GM18907 (cell line): ENCODE measurements around the gene PSPH.
"Not testable (repeated sequence)": the region's sequence is repeated elsewhere in the genome, so short reads cannot be mapped to it uniquely, and the experiment has no call there.

Experiments
- ATAC-seq: cut with Tn5 transposase; IDR thresholded peaks from one replicate; pipeline ENCODE4 v1.9.1; 2021; ENCODE audit warnings: mild to moderate bottlenecking, moderate library complexity; ENCODE audit not compliant: unreplicated experiment

PSPH gene

DNA sequence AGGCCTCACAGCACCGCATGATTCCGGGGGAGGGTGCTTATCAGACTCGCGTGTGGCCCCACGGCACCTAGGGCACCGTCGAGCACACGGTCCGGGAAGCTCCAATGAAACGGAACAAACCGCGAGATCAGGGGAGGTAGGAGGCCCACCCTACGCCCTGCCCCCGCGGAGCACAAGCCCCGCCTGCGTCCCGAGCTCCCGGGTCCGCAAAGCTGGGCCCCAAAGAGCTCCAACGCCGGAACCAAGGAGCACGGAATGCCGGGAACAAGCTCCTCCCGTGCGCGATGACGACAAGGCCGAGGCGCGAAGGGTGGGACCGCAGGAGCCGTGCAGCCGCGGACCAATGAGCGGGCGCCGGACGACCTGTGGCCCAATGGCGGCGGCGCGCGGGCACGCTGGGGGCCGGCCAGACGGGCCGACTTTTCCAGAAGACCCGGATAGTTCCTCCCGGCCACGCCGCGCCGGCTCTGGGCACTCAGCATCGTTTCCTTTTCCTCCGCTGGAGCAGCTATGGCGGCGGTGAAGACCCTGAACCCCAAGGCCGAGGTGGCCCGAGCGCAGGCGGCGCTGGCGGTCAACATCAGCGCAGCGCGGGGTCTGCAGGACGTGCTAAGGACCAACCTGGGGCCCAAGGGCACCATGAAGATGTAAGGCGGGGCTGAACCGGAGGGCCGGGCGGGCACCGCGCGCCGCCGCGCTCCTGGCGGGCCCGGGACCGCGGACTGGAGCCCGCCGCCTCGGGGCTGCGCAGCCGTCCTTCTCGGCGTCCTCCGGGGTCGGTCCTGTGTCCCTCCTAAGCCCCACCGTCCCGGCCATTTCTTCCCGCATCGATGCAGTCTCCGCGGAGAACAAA, at the start of gene PSPH, which contains the start of gene CCT6A:
Gene PSPH (minus strand): TSS at position 106 of the 853 bp plus-strand sequence. CDS start 30,232 bp downstream, outside the sequence.
Gene CCT6A (plus strand): TSS at position 427 of the 853 bp plus-strand sequence. CDS start 84 bp downstream, at position 511.
- peak; percentile 97 for ATAC-seq

DNA sequence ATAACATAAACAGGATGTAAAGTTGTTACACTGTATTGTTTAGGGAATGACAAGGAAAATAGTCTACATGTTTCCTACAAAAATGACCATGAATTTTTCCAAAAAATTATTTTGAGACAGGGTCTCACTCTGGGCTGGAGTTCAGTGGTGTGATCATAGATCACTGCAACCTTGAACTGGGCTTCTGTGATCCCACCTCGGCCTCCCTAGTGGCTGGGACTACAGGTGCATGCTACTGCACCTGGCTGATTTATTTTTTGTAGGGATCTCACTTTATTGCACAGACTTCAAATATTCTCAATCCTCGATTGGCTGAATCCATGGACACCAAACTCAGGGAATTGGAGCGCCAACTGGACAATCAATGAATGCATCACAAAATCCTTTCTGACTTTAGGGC, 48.4 kb upstream of the PSPH start:
- ATAC-seq = no peak

DNA sequence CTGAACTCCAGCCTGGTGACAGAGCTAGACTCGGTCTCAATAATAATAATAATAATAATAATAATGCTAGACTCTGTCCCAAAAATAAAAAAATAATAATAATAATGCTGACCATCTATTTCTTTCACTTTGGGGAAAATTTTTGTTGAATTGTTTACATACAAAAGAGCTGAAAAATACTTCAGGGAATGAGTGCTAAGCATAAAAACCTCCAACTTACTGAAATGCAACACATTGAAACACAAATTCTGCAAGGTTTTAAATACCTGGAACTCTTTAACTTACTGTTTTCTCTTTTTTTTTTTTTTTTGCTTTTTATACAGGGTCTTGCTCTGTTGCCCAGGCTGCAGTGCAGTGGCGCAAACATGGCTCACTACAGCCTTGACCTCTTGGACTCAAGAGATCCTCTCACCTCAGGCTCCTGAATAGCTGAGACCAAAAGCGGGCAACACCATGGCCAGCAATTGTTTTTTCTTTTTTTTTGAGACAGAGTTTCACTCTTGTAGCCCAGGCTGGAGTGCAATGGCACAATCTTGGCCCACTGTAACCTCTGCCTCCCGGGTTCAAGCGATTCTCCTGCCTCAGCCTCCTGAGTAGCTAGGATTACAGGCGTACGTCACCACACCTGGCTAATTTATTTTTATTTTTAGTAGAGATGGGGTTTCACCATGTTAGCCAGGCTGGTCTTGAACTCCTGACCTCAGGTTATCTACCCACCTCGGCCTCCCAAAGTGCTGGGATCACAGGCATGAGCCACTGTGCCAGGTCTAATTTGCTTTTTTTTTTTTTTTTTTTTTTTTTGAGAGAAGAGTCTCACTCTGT, 47.2 kb upstream of the PSPH start:
- not testable (repeated sequence) for ATAC-seq

DNA sequence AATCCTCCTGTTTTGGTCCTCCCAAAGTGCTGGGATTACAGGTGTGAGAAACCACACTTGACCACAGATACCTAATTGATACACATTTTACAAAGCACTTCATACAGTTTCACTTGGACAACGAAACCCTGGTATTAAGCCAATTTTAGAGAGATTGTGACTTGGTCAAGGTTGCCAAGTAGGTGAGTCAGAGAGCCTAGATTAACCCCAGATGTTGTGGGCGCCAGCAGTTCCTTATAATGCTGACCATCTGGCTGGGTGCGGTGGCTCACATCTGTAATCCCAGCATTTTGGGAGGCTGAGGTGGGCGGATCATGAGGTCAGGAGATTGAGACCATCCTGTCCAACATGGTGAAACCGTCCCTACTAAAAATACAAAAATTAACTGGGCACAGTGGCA, 46.5 kb upstream of the PSPH start:
- ATAC-seq = no peak

DNA sequence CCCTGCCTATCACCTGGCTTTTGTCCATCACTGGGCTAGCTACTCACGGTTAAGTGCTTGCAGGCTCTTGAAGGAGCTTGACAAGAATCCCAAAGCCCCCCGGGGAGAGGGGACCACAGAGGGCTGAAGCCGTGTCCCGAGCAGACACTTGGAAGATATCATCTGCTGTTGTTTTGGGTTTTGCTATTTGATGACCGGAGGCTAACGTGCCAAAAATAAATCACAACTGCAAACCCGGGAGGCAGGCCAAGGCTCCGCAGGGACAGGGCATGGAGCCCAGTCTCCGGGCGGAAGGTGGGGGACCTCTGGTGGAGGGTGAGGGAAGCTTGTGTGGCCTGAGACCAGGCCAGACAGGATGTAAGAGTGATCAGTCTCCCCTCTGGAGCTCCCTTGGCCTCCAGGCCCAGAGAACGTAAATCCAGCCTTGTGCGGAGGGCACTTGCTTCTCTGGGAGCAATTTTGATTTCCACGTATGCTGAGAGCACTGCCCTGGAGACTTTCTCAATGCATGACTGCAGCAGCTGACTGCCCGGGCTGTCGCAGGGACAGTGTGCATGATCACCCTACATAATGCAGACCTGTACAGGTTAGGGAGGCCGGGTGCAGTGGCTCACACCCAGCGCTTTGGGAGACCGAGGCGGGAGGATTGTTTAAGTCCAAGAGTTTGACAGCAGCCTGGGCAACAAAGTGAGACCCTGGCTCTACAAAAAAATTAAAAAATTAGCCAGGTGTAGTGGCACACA, 41.7 kb upstream of the PSPH start, which contains the start of gene PHKG1:
Gene PHKG1 (minus strand): TSS at position 164 of the 743 bp plus-strand sequence. CDS start 4,011 bp downstream, outside the sequence.
- ATAC-seq = no peak

DNA sequence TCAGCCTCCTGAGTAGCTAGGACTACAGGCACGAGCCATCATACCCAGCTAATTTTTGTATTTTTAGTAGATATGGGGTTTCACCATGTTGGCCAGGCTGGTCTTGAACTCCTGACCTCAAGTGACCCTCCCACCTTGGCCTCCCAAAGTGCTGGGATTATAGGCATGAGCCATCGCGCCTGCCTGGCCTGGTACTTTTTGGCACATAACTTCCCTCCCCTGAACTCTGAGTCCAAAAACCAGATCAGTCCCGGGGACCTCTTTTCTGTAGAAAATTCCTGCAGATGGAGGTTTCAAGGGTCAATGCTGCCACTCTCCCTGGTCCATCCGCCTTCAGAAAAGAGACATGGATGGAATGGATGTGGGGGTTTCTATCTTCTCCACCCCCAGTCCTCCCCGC, 41.1 kb upstream of the PSPH start:
- not testable (repeated sequence) for ATAC-seq

DNA sequence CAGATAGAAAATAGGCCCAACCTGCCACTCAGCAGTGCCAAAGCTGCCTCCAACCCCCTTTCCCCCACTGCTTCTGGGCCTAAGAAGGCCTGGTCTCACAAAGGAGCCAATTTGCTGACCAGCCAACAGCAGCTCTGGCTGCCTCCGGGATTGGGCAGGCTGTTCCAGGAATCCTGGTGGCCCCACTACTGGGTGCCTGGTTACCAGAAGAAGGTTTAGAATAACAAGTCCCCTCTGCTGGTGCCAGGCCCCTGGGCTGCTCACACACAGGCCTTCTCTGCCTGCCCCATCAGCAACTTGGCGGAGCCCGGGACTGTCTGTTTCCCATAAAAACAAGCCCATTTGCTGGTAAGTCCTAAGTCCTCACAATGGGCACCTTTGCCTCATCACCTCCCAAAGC, 40.3 kb upstream of the PSPH start:
- no peak for ATAC-seq

DNA sequence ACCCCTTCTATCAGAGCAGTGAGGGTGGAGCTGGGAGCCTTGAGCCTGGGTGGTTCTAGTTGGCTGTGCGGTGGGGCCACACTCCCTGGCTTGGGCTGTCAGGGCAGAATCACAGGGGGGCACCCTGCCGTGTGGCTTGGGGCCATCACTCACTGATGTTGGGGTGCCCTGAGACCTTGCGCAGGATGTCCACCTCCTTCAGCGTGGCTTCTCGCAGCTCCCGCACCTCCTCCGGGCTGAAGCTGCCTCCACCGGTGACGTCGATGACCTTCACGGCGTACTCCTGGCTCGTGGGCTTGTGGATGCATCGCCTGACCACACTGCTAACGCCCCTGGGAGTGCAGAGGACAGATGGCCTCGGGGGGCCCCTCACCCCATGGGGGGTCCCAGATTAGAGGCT, 36.2 kb upstream of the PSPH start:
- no peak for ATAC-seq

DNA sequence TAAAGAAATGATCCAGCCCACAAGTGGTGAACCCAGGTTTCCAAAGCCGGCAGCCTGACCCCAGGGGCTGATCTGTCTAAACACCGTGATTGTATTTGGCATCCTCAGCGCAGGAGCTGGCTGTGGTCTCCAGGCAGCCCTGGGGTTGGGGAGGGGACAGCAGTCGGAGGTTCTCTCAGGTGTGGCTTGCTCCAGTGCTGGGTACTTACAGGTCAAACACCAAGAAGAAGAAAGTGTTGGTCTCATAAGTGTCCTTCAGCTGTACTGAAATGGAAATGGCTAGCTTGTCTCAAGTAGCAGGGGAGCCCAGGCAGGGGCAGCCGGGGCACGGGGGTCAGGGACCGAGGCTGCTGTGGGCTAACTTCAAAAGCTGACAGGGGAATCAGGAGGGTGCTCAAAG, 35.5 kb upstream of the PSPH start:
- no peak for ATAC-seq

DNA sequence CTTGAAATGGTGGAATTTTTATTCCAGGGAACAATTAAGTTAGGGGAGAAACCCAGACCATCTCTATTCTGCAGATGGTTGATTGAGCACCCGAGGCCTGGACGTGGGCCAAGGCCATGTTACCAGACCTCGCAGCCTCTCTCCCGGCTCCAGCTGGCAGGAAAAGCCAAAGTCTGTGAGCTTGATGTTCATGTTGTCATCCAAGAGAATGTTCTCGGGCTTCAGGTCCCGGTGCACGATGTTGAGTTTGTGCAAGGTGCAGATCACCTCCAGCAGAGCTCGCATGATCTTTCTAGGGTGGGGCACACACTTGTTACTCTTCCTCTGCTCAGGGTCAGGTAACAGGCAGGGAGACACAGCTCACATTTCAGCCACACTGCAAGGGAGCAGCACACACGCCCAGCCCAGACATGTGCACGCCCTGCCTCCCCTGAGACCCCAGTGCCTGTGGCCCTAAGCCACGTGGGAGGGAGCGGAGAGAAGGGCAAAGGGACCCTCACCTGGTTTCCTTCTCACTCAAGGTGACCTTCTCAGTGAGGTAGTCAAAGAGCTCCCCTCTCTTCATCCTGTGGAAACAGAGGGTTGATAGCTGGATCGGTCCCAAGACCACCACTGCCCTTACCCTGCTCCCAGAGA, 32.0 kb upstream of the PSPH start:
- ATAC-seq = no peak

DNA sequence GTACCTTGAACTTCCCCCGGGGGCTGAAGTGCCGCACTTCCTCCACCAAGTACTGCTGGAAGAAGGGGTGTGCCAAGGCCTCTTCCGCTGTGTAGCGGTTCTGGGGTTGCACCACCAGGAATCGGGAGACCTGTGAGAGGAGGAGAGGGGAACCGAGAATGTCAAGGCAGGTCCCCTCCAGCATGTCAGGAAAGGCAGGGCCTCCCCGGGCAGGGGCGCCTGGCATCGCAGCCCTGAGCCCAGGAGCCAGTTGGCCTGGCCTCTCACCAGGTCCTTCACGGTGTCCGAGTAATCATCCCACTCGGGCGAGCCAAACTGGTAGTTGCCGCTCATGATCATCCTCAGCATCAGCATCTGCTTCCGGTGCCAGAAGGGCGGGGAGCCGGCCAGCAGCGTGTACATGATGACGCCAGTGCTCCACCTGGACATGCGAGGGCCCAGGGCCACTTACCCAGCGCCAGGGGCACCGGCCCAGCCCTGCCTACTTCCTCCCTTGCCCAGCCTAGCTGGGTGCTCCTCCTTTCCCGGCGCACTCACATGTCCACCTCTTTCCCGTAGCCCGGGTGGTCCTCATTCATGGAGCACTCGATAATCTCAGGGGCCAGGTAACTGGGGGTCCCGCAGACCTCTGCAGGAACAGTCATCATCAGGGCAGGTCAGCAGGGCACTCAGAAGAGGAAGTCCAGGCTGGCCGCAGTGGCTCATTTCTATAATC, 30.5 kb upstream of the PSPH start:
- no peak for ATAC-seq

DNA sequence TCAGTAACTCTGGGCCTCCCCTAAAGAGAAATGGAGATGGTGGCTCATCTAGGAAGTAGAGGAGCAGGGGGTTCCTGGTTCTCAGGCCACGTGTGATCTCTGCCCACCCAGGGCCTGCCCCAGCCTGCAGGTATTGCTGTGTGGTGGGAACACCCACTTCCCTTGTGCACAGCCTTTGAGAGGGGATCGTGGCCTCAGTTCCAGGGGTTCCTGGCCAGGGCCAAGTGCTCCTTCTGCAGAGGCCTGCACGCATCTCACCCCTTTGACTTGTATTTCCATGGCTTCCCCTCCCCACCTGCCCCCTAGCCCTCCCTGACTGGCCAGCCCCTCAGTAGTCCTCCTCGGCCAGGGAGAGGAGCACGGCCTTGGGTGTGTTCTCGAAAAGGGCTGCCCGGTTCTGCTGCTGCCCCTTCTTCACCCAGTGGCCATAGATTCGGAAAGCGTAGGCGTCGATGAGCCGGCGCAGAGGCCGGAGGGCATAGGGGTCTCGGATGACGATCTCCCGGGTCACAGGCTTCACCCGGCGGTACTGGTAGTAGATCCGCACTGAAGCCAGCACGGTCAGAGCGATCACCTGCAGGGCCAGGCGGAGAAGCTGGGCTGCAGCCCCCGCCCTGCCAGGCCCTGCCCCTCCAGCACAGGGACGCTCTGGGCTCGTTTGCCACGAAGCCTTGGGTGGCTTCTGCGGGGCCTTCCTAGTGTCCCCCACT, 29.6 kb upstream of the PSPH start:
- not testable (repeated sequence) for ATAC-seq

DNA sequence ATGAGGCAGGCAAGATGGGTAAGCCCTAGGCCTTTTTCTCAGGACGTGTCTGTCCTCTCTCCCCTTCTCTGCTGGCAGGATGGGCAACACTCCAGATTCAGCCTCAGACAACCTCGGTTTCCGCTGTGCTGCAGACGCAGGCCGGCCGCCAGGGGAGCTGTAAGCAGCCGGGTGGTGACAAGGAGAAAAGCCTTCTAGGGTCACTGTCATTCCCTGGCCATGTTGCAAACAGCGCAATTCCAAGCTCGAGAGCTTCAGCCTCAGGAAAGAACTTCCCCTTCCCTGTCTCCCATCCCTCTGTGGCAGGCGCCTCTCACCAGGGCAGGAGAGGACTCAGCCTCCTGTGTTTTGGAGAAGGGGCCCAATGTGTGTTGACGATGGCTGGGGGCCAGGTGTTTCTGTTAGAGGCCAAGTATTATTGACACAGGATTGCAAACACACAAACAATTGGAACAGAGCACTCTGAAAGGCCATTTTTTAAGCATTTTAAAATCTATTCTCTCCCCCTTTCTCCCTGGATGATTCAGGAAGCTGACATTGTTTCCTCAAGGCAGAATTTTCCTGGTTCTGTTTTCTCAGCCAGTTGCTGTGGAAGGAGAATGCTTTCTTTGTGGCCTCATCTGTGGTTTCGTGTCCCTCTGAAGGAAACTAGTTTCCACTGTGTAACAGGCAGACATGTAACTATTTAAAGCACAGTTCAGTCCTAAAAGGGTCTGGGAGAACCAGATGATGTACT, 28.4 kb upstream of the PSPH start:
- ATAC-seq = no peak

DNA sequence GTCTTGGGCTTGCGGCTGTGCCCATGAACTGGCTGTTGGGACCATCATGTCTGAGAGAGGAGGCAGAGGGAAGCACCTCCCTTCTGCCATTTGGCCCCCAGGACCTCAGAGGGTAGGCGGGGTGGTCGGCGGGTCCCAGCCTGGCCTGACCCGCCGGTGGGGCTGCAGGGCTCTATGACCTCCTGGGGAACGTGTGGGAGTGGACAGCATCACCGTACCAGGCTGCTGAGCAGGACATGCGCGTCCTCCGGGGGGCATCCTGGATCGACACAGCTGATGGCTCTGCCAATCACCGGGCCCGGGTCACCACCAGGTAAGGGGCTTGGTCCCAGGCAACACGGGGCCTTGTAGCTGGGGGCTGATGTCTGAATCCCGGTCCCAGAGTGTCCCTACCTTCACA, 27.0 kb upstream of the PSPH start:
- no peak for ATAC-seq

DNA sequence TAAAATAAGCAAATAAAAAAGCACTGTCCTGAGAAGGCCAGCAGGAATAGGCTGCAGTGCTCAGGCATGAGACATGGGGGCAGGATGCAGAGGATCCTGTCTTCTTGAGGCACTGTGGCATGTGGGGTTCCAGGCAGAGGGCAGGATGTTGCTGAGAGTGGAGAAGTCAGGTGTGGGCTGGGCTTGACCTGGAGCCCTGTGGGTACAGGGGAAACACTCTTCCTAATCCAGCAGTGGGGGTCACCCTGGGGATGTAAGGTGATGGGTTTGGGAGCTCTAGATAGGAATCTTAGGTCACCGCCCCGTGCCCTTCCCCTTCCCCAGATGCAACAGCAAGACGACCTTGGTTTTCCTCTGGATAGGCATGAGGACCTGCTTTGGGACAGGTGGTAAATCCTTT, 26.4 kb upstream of the PSPH start:
- ATAC-seq = no peak

DNA sequence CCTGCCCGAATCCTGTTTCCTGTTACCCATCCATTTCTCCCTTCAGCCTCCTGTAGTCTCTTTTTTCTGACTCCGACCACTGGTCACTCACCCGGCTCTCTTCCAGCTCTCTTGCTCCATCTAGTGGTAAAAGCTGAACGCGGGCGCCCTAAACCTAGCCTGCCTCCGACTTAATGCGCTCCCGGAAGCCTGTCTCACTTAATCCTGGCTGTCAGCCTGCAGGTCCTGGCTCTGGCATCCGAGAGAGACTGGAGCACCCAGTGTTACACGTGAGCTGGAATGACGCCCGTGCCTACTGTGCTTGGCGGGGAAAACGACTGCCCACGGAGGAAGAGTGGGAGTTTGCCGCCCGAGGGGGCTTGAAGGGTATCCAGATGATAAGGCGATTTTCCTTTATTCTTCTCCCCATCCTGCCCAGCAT, 23.1 kb upstream of the PSPH start:
- ATAC-seq = peak; percentile 90

DNA sequence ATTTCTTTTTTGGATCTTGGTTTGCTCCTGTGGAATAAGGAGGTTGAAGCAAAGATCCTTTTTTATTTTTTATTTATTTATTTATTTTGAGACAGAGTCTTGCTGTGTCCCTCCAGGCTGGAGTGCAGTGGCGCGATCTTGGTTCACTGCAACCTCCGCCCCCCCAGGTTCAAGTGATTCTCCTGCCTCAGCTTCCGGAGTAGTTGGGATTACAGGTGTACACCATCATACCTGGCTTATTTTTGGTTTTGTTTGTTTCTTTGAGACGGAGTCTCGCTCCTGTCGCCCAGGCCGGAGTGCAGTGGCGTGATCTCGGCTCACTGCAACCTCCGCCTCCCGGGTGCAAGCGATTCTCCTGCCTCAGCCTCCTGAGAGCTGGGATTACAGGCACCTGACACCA, 15.1 kb upstream of the PSPH start:
- not testable (repeated sequence) for ATAC-seq

DNA sequence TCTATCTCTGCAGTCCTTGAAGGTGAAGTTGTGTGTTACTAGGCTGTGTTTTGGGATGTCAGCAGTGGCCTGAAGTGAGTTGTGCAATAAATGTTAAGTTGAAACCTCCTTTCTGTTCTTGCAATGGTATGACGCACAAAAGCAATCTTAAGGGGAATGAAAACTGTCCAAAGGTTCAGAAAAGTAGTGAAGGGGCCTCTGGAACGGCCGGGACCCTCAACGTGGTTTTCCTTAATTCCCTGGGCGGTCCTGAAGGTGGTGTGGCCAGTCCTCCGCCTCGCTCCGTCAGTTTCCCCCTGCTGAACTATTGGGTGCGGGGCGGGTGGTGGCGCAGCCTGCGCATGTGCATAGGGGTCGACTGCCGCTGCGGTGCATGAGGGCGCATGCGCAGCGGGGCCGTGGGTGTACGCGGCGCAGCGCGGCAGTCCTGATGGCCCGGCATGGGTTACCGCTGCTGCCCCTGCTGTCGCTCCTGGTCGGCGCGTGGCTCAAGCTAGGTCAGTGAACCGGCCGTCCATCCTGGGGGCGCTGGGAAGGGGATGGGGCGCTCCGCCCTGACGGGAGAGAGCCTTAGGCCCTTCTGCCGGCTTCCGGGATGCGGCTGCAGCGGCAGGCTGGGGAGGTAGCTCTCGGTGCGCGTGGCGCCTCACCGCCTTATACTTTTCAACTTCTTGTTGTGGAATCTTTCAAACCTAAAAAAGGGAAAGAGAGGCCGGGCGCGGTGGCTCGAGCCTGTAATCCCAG, 12.8 kb upstream of the PSPH start, which contains the start of gene SUMF2:
Gene SUMF2 (plus strand): TSS at position 405 of the 744 bp plus-strand sequence. CDS start 26 bp downstream, at position 431.
- ATAC-seq = peak; percentile 87
